ENCODE data around the gene COG1.

The COG1 gene

GRCh38 chr17:73198201-73198929 is 5.5 kb downstream of the COG1 start:
- peaks cover 9% of the 10 kb centered on the region for H3K36me3 ChIP-seq (replicated peaks; ENCODE audit: insufficient read depth, low read length)
- H3K27me3 ChIP-seq (replicated peaks; ENCODE audit: insufficient read depth, low read length): no peaks in the 10 kb centered on the region
- H2AFZ ChIP-seq (ENCODE audit: low read length): no peak overlapping the region
- no peak for DNase-seq
- no peak for TF ChIP-seq EZH2phosphoT487 (IDR thresholded peaks at IDR 0.05; ENCODE audit: low read length)
- no peak for TF ChIP-seq CTCF (IDR thresholded peaks at IDR 0.05; ENCODE audit: low read length)
- TF ChIP-seq EZH2 (optimal IDR thresholded peaks at IDR 0.05; ENCODE audit: low read depth, low read length): no peak
- no peaks in the 10 kb centered on the region; the same call in 1 of the 2 replicates for H3F3A ChIP-seq (ENCODE audit: insufficient read depth, low read length)
- no peak overlapping the region for H3K4me2 ChIP-seq (ENCODE audit: low read depth, low read length)
- H3K27ac ChIP-seq (ENCODE audit: low read length): no peak overlapping the region
- H3K4me3 ChIP-seq (ENCODE audit: low read length): no peak overlapping the region
- H3K4me1 ChIP-seq (ENCODE audit: low read length): no peaks in the 10 kb centered on the region
- H4K20me1 ChIP-seq (ENCODE audit: insufficient read depth, low read length): no peaks in the 10 kb centered on the region
- peaks cover 18% of the 10 kb centered on the region for H3K79me2 ChIP-seq (ENCODE audit: low read length)
- no peaks in the 10 kb centered on the region for H3K9me2 ChIP-seq (replicated peaks; ENCODE audit: insufficient read depth, low read length)
- H3K9ac ChIP-seq (ENCODE audit: low read length): no peak overlapping the region
- no peaks in the 10 kb centered on the region for H3K9me3 ChIP-seq (replicated peaks; ENCODE audit: insufficient read depth, low read length)

- H4K20me1 ChIP-seq (ENCODE audit: insufficient read depth, low read length): no peaks in the 10 kb centered on the region
Observed at GRCh38 chr17:73198930-73199260, 6.0 kb downstream of the COG1 start.

GRCh38 chr17:73199751-73200317 is 7.0 kb downstream of the COG1 start:
- Histone ChIP-seq H3K36me3 (replicated peaks; ENCODE audit: insufficient read depth, low read length) (peaks cover 9% of the 10 kb centered on the region), H3K4me3 (ENCODE audit: low read length) (no peak overlapping the region), H3K9ac (ENCODE audit: low read length) (no peak overlapping the region), H3K27me3 (replicated peaks; ENCODE audit: insufficient read depth, low read length) (no peaks in the 10 kb centered on the region), H3K9me3 (replicated peaks; ENCODE audit: insufficient read depth, low read length) (no peaks in the 10 kb centered on the region), H3K27ac (ENCODE audit: low read length) (no peak overlapping the region), H4K20me1 (ENCODE audit: insufficient read depth, low read length) (no peaks in the 10 kb centered on the region), H3K79me2 (ENCODE audit: low read length) (peaks cover 7% of the 10 kb centered on the region), H3F3A (ENCODE audit: insufficient read depth, low read length) (no peaks in the 10 kb centered on the region; the same call in 1 of the 2 replicates), H2AFZ (ENCODE audit: low read length) (no peak overlapping the region), H3K4me2 (ENCODE audit: low read depth, low read length) (no peak overlapping the region), H3K9me2 (replicated peaks; ENCODE audit: insufficient read depth, low read length) (no peaks in the 10 kb centered on the region), H3K4me1 (ENCODE audit: low read length) (no peaks in the 10 kb centered on the region)
- no peak for DNase-seq
- TF ChIP-seq EZH2phosphoT487 (IDR thresholded peaks at IDR 0.05; ENCODE audit: low read length) (no peak), CTCF (IDR thresholded peaks at IDR 0.05; ENCODE audit: low read length) (no peak), EZH2 (optimal IDR thresholded peaks at IDR 0.05; ENCODE audit: low read depth, low read length) (no peak)

More at GRCh38 chr17:73198930-73199260, 6.0 kb downstream of the COG1 start:
- Histone ChIP-seq H3K9me3 (replicated peaks; ENCODE audit: insufficient read depth, low read length) (no peaks in the 10 kb centered on the region), H3K27me3 (replicated peaks; ENCODE audit: insufficient read depth, low read length) (no peaks in the 10 kb centered on the region), H3K4me1 (ENCODE audit: low read length) (no peaks in the 10 kb centered on the region), H3K27ac (ENCODE audit: low read length) (no peak overlapping the region), H2AFZ (ENCODE audit: low read length) (no peak overlapping the region), H3K79me2 (ENCODE audit: low read length) (peaks cover 12% of the 10 kb centered on the region), H3F3A (ENCODE audit: insufficient read depth, low read length) (no peaks in the 10 kb centered on the region; the same call in 1 of the 2 replicates), H3K36me3 (replicated peaks; ENCODE audit: insufficient read depth, low read length) (peaks cover 9% of the 10 kb centered on the region), H3K9ac (ENCODE audit: low read length) (no peak overlapping the region), H3K9me2 (replicated peaks; ENCODE audit: insufficient read depth, low read length) (no peaks in the 10 kb centered on the region), H3K4me3 (ENCODE audit: low read length) (no peak overlapping the region), H3K4me2 (ENCODE audit: low read depth, low read length) (no peak overlapping the region)
- TF ChIP-seq CTCF (IDR thresholded peaks at IDR 0.05; ENCODE audit: low read length): no peak
- TF ChIP-seq EZH2phosphoT487 (IDR thresholded peaks at IDR 0.05; ENCODE audit: low read length): no peak
- TF ChIP-seq EZH2 (optimal IDR thresholded peaks at IDR 0.05; ENCODE audit: low read depth, low read length): no peak
- no peak for DNase-seq
